GM12875 (cell line): Measurements from ENCODE around the gene FKBP10.
A peak's percentile ranks its signal among the peaks of the same experiment; 100 is the strongest.
"Not testable (repeated sequence)": the region's sequence is repeated elsewhere in the genome, so short reads cannot be mapped to it uniquely, and the experiment has no call there.

ENCODE experiments used
- H3K4me3 ChIP-seq: one replicate; pipeline ENCODE4 v1.5.1; 2011; ENCODE audit warnings: low read depth, low read length, control low read depth
- TF ChIP-seq, protein P1 (sequence below): IDR thresholded peaks from 2 replicates; pipeline ENCODE4 v1.5.1; 2011; ENCODE audit warnings: low read depth, mild to moderate bottlenecking, control low read depth, inconsistent platforms, low read length, moderate library complexity, borderline replicate concordance; ENCODE audit not compliant: insufficient read depth

FKBP10 gene

DNA sequence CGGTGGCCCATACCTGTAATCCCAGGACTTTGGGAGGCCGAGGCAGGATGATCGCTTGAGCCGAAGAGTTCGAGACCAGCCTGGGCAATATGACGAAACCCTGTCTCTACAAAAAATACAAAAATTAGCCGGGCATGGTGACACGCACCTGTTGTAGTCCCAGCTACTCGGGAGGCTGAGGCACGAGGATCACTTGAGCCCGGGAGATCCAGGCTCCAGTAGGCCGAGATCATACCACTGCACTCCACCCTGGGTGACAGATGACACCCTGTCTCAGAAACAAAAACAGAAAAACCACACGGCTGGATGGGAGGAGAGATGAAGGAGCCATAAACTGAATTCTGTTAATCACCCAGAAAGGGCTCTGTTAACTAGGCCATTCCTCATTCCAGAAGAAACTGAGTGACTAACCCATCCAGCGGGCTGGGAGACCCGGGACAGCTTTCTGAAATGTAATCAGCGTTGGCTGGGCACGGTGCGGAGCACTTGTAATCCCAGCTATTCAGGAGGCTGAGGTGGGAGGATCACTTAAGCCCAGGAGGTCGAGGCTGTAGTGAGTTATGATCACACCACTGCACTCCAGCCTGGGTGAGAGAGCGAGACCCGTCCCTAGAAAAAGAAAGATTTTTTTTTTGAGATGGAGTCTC lies 23.9 kb downstream of the FKBP10 start:
- peak overlapping the region; percentile 72 for H3K4me3 ChIP-seq
- TF ChIP-seq, protein P1, sequence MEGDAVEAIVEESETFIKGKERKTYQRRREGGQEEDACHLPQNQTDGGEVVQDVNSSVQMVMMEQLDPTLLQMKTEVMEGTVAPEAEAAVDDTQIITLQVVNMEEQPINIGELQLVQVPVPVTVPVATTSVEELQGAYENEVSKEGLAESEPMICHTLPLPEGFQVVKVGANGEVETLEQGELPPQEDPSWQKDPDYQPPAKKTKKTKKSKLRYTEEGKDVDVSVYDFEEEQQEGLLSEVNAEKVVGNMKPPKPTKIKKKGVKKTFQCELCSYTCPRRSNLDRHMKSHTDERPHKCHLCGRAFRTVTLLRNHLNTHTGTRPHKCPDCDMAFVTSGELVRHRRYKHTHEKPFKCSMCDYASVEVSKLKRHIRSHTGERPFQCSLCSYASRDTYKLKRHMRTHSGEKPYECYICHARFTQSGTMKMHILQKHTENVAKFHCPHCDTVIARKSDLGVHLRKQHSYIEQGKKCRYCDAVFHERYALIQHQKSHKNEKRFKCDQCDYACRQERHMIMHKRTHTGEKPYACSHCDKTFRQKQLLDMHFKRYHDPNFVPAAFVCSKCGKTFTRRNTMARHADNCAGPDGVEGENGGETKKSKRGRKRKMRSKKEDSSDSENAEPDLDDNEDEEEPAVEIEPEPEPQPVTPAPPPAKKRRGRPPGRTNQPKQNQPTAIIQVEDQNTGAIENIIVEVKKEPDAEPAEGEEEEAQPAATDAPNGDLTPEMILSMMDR = no peak

DNA sequence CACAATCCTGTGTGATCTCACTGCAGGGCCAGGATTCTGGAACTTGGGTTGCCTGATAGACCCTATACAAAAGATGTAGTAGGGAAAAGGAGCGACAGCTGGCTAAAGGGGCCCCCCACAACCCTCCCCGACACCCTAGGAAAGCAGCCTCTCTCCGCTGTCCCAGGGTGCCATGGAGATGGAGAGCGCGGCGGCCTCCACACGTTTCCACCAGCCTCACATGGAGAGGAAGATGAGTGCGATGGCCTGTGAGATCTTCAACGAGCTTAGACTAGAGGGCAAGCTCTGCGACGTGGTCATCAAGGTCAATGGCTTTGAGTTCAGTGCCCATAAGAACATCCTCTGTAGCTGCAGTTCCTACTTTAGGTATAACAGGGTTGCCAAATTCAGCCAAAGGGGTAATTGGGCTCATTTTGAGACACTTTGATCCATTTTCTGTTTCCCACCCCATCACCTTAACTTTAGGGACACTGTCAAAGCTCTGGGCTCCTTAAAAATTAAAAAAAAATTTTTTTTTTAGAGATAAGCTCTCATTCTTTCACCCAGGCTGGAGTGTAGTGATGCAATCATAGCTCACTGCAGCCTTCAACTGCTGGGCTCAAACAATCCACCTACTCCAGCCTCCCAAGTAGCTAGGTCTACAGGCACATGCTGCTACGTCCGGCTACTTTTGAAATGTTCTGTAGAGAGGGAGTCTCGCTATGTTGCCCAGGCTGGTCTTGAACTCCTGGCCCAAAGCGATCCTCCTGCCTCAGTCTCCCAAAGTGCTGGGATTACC lies 25.1 kb downstream of the FKBP10 start, which contains the start of gene KLHL10:
Gene KLHL10, plus strand, starts transcription at position 65 of the 778 bp plus-strand sequence. Its CDS starts 108 bp downstream, at position 173.
- TF ChIP-seq, protein P1 = no peak
- H3K4me3 ChIP-seq = no peak within 1 kb of the TSS

DNA sequence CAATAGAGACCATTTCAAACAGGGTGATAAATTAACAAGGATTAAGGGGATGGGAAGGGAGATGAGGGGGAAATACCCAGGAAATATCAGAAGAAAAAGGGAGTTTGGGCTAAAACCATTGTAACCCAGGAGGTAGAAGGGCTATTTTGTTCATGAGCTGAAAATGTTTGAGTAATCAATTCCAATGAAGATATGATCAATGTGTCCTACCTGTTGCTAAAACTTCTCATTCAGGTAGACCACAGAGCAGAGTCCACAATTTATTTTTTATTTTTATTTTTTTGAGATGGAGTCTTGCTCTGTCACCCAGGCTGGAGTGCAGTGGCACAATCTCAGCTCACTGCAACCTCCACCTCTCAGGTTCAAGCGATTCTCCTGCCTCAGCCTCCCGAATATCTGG lies 26.6 kb downstream of the FKBP10 start:
- not testable (repeated sequence) for H3K4me3 ChIP-seq

DNA sequence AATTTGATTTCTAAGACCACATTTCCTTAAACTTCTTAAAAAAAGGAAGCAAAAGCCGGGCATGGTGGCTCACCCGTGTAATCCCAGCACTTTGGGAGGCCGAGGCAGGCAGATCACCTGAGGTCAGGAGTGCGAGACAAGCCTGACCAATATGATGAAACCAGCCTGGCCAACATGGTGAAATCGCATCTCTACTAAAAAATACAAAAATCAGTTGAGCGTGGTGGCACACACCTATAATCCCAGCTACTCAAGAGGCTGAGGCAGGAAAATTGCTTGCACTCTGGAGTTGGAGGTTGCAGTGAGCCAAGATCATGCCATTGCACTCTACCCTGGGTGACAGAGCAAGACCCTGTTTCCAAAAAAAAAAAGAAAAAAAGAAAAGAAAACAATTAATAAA lies 28.0 kb downstream of the FKBP10 start:
- not testable (repeated sequence) for H3K4me3 ChIP-seq

DNA sequence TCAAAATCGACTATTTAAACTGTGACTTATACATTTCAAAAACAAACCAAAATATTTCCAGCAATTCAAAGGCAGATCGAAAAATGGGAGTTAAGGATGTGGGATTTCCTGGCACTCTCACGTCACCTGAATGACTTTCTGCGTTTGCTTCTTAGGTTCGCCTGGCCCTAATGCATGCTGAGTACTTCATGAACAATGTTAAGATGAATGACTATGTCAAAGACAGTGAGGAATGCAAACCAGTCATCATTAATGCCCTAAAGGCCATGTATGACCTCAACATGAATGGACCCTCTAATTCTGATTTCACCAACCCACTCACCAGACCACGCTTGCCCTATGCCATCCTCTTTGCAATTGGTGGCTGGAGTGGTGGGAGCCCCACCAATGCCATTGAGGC lies 32.2 kb downstream of the FKBP10 start:
- TF ChIP-seq, protein P1 = no peak
- no peak overlapping the region for H3K4me3 ChIP-seq

DNA sequence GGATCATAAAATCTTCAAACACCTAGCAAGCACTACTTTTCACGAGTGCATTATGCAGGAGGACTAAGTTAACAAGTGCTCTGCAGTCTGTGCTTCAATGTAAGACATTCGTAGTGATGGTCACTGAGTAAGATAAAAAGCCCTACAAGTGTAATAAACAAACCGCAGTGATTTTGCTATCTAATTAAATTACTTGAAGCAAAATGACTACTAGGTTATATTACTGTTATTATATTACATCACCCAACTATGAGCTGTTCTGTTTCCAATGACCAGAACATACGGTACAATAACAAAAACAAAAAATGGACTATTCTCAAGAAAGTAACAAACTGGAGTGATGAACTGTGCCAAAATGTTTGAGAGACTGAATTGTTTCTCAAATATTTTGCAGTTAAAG lies 36.0 kb downstream of the FKBP10 start:
- TF ChIP-seq, protein P1 = no peak
- H3K4me3 ChIP-seq = no peak overlapping the region

DNA sequence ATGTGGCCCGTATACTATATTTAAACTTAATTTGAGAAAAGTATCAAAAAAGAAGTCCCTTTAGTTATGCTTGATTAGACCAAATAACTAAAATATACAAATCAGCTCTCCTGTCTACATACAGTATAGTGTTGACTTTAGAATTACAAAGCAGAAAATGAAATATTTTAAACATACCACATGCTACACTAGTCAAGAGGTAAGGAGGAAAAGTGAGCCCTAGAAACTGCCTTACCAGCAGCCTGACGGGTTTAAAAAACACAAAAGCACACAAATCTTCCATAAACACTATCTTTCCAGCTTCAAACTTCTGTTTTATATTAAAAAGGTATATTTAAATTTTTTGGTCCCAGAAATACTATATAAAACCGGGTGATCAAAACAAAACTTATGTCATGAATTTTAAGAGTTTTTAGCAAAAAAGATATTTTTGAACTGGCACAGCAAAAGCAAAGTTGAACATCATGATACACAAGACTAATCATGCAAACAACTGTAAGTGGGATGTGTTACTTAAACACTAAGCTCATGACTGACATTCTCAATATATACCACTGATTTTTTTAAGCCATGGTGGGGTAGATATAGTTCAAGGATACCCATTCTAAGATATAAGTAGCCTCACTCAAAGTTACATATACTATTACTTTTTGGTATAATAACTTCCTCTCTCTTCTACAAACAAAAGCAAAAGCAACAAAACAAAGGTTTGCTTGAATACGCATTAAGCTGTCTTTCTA lies 36.6 kb downstream of the FKBP10 start:
- TF ChIP-seq, protein P1 = no peak
- no peak overlapping the region for H3K4me3 ChIP-seq

DNA sequence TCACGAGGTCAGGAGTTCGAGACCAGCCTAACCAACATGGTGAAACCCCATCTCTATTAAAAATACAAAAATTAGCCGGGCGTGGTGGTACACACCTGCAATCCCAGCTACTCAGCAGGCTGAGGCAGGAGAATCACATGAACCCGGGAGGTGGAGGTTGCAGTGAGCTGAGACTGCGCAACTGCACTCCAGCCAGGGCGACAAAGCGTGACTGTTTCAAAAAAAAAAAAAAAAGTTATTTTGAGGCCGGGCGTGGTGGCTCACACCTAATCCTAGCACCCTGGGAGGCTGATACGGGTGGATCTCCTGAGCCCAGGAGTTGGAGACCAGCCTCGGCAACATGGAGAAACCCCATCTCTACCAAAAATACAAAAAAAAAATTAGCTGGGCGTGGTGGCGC lies 38.6 kb downstream of the FKBP10 start:
- H3K4me3 ChIP-seq = not testable (repeated sequence)
